NCI-H69 (cell line): ENCODE results near the gene PKP3.

Source experiments
- DNase-seq: peaks from one replicate; lab custom pipeline; 2025; lab: John Stamatoyannopoulos, UW

The PKP3 gene

DNA sequence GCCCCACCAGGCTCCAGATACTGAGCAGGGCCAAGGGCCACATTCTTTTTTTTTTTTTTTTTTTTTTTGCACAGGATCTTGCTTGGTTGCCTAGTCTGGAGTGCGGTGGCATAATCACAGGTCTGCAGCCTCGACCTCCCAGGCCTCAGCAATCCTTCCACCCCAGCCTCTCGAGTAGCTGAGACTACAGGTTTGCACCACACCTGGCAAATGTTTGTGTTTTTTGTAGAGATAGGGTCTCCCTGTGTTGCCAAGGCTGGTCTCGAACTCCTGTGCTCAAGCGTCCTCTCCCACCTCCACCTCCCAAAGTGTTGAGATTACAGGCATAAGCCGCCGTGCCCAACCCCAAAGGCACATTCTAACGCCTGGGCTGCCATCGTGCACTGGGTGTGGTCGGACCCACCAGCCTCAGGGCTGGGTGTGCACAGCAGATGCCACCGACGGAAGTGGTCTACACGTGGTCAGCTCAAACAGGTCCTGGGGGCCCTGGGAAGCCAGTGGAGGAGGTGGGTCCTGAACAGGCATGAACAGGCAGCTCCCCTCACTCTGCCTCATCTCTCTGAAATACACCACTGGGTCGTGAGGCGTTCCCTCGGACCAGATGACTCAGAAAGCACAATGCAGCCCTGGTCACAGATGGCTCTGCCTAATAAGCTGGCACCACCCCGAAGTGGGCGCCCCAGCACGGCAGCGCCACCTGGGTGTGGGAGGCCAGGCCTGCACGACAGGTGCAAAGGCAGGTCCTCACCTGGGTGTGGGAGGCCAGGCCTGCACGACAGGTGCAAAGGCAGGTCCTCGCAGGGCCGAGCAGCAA, 29.9 kb upstream of the PKP3 start:
- DNase-seq = peak; percentile 93

DNA sequence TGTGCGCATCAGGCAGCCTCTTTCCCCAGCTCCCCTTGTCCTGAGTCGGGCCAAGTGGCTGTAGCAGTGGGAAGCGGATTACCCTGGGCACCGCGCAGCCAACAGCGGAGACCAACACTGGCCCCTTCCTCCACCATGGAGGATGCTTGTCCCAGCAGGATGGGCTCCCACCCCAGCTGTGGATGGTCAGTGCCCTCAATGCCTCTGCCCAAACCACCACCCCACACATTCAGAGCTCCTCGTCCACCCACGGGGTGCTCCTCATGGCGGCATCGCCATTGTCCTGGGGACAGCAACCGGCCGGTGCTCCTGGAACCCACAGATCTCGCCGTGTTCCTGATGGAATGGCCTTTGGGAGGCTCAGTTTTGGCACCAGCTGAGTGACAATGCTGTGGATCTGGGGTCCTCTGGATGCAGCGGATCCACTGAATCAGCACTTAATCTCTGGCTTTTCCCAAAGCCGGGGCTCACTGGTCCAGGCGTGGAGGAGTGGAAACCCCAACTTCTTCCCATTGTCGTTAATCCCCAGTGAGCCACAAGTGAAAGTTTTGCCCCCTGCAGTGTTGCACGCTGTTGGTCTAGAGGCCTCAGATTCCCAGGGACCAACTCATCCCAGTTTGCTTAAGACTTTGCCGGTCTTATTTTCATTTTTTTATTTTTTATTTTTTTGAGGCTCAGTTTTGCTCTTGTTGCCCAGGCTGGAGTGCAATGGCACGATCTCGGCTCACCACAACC, 28.9 kb upstream of the PKP3 start:
- DNase-seq = no peak

DNA sequence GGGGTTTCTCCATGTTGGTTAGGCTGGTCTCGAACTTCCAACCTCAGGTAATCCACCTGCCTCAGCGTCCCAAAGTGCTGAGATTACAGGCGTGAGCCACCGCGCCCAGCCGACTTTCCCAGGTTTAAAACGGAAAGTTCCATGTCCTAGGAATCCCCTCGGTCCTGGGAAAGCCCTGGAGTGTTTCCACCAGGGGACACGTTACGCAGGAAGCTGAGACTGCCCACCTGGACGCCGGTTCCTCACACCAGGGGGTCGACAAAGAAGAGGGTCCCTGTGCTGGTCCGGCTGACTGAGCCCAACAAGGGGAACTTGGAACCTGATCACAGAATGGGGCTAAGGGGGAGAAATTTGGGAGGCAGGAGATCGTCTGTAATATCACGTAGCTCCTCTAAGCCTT, 28.2 kb upstream of the PKP3 start:
- DNase-seq = no peak

DNA sequence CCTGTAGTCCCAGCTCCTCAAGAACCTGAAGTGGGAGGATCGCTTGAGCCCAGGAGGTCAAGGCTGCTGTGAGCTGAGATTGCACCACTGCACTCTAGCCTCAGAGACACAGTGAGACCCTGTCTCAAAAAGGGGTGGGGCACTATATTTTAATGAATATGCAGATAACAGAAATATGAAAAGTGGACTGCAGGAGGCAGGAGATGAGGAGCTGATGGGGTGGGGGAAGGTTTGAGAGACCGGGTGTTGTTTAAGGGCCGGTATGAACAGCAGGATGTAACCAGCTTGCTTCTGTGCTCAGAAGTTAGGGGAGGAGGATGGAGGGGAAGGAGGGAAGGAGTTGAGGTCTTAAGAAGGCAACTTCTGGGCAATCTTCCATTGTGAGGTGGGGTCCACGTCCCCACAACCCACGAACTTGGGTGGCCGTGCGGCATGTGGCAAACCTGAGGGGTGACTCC, 26.0 kb upstream of the PKP3 start:
- no peak for DNase-seq

DNA sequence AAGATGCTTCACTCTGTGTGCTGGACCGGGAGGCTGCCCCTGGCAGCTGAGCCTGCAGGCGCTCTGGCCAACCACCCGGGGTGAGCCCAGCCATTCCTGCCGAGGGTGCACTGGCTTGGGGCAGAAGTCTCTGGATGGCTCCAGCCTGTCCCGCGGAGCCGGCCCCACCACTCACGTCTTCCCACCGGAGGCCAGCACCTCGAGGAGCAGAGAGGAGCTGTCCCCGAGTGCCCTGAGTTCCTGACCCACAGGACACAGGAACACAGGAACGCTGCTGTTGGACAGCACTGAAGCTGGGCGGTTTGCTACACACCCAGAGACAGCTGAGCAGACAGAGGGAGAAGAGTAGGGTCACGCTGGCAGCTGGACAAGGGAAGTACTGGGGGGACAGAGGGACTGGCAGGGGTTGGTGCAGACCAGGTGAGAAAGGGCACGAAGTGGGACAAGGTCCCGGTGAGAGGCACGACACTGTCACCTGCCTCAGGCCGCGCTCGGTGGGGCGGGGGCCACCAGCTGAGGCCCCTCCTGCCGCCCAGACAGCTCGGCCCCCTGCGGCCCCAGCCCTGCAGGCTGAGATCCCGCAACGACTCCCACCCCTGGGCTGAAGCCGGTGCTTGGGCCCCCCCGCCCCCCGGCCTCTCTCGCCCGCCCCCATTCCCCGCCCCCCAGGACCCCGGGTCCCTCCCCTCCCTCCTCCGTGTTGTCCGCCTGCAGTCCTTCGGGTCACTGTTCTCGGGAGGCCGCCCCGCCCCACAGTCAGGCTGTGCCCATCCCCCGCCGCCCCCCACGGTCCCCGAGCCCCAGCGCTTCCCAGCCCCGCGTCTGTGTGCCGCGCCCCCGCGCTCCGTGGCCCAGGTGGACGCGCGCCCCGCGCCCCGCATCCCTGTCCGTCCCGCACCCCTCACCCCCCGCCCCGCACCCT, 25.3 kb upstream of the PKP3 start:
- DNase-seq = peak; percentile 63

DNA sequence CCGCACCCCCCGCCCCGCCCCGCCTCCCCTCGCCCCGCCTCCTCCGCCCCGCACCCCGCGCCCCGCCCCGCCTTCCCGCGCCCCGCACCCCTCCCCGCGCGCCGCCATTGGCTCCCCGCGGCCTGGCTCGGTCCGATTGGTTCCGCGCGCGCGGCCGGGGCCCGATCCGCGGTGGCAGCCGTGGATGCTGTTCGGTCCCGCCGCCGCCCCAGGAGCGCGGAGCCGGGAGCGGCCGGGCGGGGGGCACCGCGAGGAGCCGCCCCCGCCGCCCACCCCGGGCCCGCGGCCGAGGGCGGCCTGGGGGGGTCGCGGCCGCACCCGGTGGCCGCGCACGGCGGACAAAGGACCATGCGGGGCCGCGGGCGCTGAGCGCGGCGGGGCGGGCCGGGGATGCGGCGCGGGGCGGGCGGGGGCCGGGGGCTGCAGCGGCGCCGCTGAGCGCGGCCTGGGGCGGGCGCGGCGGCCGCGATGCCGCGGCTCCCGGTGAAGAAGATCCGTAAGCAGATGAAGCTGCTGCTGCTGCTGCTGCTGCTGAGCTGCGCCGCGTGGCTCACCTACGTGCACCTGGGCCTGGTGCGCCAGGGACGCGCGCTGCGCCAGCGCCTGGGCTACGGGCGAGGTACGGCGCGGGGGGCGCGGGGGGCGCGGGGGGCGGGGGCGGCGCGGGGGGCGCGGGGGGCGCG, 24.5 kb upstream of the PKP3 start, which contains the start of gene B4GALNT4:
Gene B4GALNT4 (plus strand): TSS at position 164 of the 683 bp plus-strand sequence. CDS start 305 bp downstream, at position 469.
- peak; percentile 69 for DNase-seq

DNA sequence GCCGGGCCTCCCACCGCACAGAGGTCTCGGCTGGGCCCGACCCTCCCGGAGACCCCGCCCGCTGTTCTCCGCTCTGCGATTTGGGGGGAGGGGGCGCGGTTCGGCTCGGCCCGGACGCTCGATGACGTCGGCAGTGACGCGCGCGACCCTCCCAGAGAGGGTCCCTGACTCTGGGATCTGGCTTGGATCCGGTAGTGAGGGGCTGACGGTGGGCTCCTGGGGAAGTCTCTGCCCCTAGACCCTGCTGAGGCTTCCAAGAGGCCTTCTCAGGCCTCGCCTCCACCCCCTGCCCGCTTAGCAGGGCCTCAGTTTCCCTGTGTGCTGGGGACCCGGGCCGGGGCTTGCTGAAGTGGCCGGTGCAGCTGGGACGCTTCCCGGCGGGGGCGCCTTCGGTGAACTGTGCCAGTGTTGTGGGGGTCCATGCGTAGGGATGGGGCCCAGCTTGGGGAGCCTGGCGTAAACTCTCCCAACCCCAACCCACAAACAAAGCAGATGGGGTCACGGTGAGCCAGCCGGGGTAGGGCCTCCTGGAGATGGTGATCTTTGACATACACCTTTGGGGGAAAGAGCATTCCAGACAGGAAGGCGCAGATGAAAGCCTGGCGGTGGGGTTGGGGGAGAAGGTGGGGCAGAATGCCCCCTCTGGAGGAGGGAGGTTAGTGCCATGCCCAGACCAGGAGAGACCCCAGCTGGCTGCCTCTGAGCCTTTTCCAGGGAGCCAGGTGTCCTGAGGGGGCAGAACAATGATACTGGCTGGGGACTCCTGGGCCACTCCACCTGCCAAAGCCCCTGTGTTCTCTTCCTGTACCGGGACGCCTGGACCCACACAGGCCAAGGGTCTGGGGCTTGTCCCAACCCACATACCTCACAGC, 23.7 kb upstream of the PKP3 start:
- peak; percentile 50 for DNase-seq

DNA sequence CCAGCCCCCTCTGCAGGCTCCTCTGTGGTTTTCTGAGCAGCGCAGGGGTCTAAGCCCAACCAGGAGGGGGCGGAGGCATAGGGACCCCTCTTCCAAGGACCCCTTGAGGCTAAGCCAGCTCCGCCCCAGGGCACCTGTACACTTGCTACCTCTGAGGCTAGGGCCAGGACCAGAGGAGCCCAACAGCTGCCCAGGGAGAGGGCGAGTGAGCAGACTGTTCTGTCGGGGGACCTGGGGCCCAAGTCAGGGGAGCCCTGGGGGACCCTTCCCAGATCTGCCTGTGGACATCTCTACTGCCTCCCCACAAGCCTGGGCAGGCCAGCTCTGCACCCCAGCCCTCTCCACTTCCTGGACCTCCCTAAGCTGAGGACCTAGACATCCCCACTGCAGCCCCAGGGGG, 23.0 kb upstream of the PKP3 start:
- DNase-seq = no peak

DNA sequence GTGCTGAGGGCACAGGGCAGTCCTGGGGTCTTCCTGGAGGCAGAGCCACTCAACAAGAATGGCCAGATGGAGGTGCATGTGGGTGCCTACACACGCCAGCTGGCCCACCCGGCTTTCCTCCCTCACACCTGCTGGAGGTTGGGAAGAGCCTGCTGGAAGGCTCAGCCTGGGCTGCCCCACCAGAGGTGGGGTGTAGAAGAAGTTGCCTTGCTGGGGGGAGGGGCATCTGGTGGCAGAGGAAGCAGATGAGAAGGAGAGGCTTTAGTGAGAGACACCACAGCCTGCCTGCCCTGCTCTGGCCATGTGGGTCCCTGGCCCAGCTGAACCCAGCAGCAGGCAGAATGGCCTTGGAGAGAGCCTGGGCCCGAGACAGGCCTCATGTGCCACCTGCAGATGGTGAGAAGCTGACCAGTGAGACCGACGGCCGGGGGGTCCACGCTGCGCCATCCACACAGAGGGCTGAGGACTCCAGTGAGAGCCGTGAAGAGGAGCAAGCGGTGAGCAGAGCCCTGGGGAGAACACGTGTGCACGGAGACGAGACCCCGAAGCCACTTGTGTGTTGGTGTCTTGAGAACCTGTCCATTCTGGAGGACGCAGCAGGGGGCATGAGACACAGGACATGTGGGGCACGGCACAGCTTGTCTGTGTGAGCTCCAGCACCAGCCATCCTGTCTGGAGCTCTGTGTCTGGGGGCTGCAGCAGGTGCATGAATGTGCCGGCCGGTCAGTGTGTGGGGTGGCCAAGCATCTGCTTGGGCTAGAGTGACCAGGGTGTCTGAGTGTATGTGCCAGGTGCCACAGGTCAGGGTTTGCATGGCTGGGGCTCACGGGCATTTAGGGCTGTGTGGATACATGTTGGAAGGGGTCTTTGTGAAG, 22.1 kb upstream of the PKP3 start:
- DNase-seq = no peak

DNA sequence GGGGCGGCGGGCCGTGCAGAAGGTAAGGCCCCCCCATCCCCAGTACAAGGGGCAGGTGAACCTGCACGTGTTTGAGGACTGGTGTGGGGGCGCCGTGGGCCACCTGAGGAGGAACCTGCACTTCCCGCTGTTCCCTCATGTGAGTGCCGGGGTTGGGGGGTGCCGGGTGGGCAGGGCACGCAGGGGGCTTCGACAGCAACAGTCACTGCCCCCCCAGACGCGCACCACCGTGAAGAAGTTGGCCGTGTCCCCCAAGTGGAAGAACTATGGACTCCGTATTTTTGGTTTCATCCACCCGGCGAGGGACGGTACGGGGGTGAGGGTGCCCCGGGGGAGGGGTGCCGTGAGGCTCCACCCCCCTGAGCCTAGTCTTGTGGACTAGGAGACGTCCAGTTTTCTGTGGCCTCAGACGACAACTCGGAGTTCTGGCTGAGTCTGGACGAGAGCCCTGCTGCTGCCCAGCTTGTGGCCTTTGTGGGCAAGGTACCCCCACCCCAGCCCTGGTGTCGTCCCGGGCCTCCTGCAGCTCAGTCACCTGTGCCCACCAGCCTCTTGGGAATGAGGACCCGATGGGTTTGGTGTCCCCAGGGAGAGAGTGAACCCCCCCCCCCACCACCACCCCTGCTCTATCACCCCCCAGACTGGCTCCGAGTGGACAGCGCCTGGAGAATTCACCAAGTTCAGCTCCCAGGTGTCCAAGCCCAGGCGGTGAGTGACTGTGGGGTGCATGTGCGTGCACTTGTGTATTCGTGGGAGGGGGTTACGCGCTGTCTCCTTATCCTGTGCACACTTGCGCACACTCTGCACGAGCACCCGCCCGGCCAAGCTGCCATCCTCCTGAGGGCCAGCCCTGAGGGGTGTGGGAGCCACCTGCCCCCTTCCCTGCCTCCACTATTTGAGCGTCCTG, 20.9 kb upstream of the PKP3 start:
- DNase-seq = no peak

DNA sequence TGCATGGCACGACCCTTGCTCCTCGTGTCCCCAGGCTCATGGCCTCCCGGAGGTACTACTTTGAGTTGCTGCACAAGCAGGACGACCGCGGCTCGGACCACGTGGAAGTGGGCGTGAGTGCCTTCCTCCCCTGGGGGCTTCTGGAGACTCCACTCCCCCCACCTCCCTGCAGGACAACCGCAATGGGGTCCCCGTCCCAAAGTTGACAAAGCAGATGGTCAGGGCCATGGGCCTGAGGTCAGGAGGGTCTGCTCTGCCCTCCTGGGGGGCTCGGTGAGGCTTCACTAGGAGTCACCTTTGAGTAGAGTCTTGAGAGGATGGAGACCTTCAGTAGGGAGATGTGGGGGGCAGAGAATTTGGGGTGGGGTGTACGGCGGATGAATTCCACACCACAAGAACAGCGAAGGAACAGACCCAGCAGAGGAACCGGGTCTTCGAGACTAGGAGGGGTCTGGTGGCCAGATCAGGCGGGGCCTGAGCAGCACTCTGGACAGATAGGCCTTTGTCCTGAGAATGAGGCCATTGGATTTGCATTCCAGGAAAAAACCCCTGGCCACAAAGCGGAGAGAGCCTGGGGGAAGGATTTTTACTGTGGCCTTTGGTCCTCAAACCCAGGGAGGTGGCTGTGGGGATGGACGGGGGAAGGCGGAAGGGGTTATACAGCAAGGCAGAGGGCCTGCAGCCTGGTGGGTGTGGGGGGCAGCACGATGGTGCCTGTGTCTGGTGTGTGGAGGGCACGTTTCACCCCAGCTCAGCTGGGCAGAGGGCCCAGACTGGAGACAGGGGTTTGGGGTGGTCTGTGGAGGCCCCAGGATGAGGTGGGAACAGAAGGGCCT, 20.1 kb upstream of the PKP3 start:
- no peak for DNase-seq

DNA sequence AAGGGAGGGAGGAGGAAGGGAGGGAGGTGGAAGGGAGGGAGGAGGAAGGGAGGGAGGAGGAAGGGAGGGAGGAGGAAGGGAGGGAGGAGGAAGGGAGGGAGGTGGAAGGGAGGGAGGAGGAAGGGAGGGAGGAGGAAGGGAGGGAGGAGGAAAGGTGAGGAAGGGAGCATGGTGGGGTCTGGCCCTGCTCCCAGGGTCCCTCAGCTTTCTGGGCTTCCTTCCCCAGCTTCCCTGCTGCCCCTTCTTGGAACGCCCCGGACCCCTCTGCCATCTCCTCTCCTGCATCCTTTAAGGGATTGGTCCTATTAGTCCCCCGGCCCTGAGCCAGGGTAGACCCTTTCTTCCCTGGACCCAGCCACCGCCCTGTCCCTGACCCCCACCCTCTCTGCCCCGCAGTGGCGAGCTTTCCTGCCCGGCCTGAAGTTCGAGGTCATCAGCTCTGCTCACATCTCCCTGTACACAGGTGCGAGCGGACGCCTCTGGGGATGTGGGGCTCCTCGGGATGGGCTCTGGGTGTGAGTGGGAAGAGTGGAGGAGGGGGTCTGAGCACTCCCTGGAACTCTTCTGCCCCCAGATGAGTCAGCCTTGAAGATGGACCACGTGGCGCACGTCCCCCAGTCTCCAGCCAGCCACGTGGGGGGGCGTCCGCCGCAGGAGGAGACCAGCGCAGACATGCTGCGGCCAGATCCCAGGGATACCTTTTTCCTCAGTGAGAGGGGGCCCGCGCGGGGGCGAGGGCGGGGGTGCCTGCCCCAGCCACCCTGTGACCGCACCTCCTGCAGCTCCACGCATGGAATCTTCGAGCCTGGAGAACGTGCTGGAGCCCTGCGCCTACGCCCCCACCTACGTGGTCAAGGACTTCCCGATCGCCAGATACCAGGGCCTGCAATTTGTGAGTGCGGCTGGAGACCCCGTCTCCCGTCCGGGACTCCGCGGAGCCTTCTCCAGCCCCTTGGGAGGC, 18.7 kb upstream of the PKP3 start:
- no peak for DNase-seq

DNA sequence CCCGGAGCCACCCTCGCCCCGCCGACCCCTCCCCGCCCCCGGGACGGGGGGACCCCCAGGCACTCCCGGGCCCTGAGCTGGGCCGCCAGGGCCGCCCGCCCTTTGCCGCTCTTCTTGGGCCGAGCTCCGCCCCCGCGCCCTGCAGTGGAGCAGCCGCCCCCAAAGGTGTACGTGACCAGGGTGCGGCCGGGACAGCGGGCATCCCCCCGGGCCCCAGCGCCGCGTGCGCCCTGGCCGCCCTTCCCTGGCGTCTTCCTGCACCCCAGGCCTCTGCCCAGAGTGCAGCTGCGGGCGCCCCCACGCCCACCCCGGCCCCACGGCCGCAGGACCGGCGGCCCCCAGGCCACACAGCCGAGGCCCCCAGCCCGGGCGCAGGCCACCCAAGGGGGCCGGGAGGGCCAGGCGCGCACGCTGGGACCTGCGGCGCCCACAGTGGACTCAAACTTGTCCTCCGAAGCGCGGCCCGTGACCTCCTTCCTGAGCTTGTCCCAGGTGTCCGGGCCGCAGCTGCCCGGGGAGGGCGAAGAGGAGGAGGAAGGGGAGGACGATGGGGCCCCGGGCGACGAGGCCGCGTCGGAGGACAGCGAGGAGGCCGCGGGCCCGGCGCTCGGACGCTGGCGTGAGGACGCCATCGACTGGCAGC, 17.4 kb upstream of the PKP3 start:
- no peak for DNase-seq

DNA sequence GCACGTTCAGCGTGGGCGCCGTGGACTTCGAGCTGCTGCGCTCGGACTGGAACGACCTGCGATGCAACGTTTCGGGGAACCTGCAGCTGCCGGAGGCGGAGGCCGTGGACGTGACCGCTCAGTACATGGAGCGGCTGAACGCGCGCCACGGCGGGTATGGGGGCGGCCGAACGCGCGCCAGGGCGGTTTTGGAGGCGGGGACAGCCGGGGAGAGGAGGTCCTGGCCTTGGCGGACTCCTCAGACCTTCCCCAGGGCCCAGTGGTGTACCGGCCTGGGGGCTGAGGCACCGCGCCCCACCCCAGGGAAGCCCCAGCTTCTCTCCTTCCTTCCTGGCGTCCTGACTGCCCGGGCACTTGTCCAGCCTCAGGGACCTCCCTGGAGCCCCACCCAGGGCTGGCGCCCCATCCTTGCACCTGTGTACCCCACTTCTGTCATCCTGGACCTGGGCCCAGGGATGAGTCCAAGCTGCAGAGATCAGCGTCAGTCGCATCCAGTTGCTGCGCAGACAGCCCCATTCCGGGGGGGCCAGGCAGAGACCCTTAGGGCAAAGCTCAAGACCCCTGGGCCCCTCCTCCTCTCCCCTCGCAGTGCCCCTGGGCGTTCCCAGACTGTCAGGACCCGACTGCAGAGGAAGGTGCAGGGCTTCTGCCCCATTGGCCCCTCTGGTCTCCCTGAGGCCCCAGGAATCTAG, 16.7 kb upstream of the PKP3 start:
- no peak for DNase-seq

DNA sequence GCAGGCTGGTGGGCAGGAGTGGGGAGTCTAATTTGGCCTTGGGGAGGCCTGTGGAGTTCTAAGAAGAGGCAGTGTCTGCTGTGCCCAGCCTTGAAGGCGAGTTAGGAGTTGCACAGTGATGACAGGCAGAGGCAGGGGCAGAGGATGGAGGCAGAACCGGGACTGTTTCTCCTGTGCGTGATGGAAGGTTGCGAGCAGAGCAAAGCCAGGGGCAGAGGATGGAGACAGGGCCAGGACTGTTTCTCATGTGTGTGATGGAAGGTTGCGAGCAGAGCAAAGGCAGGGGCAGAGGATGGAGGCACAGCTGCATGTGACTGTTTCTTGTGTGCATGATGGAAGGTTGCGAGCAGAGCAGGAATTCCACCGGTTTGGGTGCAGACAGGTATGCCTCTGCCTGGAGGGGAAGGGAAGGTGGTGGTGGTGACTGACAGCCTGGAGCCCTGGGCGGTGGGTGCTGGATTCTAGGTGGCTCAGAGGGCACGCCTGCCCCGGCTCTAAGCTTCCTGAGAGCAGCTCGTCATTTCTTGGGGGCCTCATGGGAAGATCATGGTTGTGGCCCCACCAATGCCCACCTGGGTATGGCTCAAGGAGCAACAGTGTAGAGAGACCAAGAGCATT, 16.0 kb upstream of the PKP3 start:
- DNase-seq = no peak
